Measurements from ENCODE around the gene ARRDC2.

- TF ChIP-seq CTCF (IDR thresholded peaks at IDR 0.05) (peak; percentile 96), EZH2 (IDR thresholded peaks at IDR 0.05; ENCODE audit: borderline replicate concordance, insufficient read depth, low read depth, low read length, poor library complexity, severe bottlenecking) (no peak)
Measured at GRCh38 chr19:17996826-17997316, 11.1 kb upstream of the ARRDC2 start.

Measured in B cell (primary cell).